VCaP (cell line): ENCODE data around the gene NEU4.

Source experiments
- H3K27ac ChIP-seq: fragments of 450-650 bp; 2 replicates; pipeline ENCODE4 v1.5.1; 2017
- CTCF ChIP-seq: fragments of 450-650 bp; conservative IDR thresholded peaks from 2 replicates; pipeline ENCODE4 v1.5.1; 2017; ENCODE audit warnings: mild to moderate bottlenecking, moderate library complexity

NEU4 gene

GRCh38 chr2:241793385-241793784 is 15.6 kb upstream of the NEU4 start:
- no peak for TF ChIP-seq CTCF
- no peak overlapping the region for H3K27ac ChIP-seq

GRCh38 chr2:241794250-241794823 is 14.7 kb upstream of the NEU4 start:
- no peak for TF ChIP-seq CTCF
- no peak overlapping the region for H3K27ac ChIP-seq

- no peak overlapping the region for H3K27ac ChIP-seq
- no peak for TF ChIP-seq CTCF
Observed at GRCh38 chr2:241795021-241795999, 13.7 kb upstream of the NEU4 start.

GRCh38 chr2:241796209-241796608 is 12.8 kb upstream of the NEU4 start:
- no peak overlapping the region for H3K27ac ChIP-seq
- TF ChIP-seq CTCF, result no peak

GRCh38 chr2:241796610-241797138 is 12.3 kb upstream of the NEU4 start:
- TF ChIP-seq CTCF, result no peak
- no peak overlapping the region for H3K27ac ChIP-seq

GRCh38 chr2:241797441-241798080 is 11.4 kb upstream of the NEU4 start:
- peak overlapping the region; percentile 27; the same call in 1 of the 2 replicates for H3K27ac ChIP-seq
- TF ChIP-seq CTCF, result no peak

- peak overlapping the region; percentile 27 for H3K27ac ChIP-seq
- no peak for TF ChIP-seq CTCF
Observed at GRCh38 chr2:241798081-241798630, 10.8 kb upstream of the NEU4 start.
